H9 (cell line): Measurements from ENCODE around the gene WDR27. TPM values are rescaled to one million over a fixed set of nuclear protein-coding genes. Genes with fewer than 3 reads are reported as not detected.

Experiments used
- DNase-seq: peaks from one replicate; pipeline ENCODE4 v3.0.0-alpha.2; 2017
- H2AFZ ChIP-seq: one replicate; pipeline ENCODE4 v1.6.1; 2013; ENCODE audit warnings: mild to moderate bottlenecking, low read length, control low read depth, moderate library complexity
- H2AK5ac ChIP-seq: 2 replicates; pipeline ENCODE4 v1.6.1; 2013; ENCODE audit warnings: low read length, control low read depth, mixed read lengths; ENCODE audit not compliant: insufficient read length
- H2BK120ac ChIP-seq: one replicate; pipeline ENCODE4 v1.6.1; 2013; ENCODE audit warnings: low read depth, mild to moderate bottlenecking, low read length, control low read depth, inconsistent platforms; ENCODE audit not compliant: poor library complexity, severe bottlenecking
- H2BK12ac ChIP-seq: 2 replicates; pipeline ENCODE4 v1.6.1; 2013; ENCODE audit warnings: low read length, control low read depth, mixed read lengths, low read depth; ENCODE audit not compliant: insufficient read length
- H2BK15ac ChIP-seq: 2 replicates; pipeline ENCODE4 v1.6.1; 2013; ENCODE audit warnings: low read depth, low read length, control low read depth
- H2BK20ac ChIP-seq: one replicate; pipeline ENCODE4 v1.6.1; 2013; ENCODE audit warnings: low read depth, mild to moderate bottlenecking, low read length, control low read depth, inconsistent platforms; ENCODE audit not compliant: poor library complexity, severe bottlenecking
- H2BK5ac ChIP-seq: 2 replicates; pipeline ENCODE4 v1.6.1; 2013; ENCODE audit warnings: low read length, control low read depth, mixed read lengths; ENCODE audit not compliant: insufficient read length
- H3K14ac ChIP-seq: 2 replicates; pipeline ENCODE4 v1.6.1; 2013; ENCODE audit warnings: low read length, control low read depth; ENCODE audit not compliant: insufficient read depth
- H3K18ac ChIP-seq: 2 replicates; pipeline ENCODE4 v1.6.1; 2013; ENCODE audit warnings: low read depth, mild to moderate bottlenecking, mixed read lengths, low read length, control low read depth; ENCODE audit not compliant: insufficient read length
- H3K23ac ChIP-seq: 2 replicates; pipeline ENCODE4 v1.6.1; 2013; ENCODE audit warnings: low read length, control low read depth, mixed read lengths, low read depth; ENCODE audit not compliant: insufficient read length
- H3K23me2 ChIP-seq: 2 replicates; pipeline ENCODE4 v1.6.1; 2013; ENCODE audit warnings: low read depth, mild to moderate bottlenecking, mixed read lengths, low read length, control low read depth; ENCODE audit not compliant: insufficient read length, poor library complexity, severe bottlenecking
- H3K27ac ChIP-seq: 2 replicates; pipeline ENCODE4 v1.5.1; 2013; ENCODE audit warnings: low read length, control low read depth, mixed read lengths, low read depth; ENCODE audit not compliant: insufficient read length
- H3K27me3 ChIP-seq: 2 replicates; pipeline ENCODE4 v1.6.1; 2013; ENCODE audit warnings: low read length, control low read depth, inconsistent platforms; ENCODE audit not compliant: insufficient read depth
- H3K4ac ChIP-seq: 2 replicates; pipeline ENCODE4 v1.6.1; 2013; ENCODE audit warnings: low read depth, mild to moderate bottlenecking, control low read depth, inconsistent platforms, low read length, moderate library complexity
- H3K4me1 ChIP-seq: 2 replicates; pipeline ENCODE4 v1.6.1; 2013; ENCODE audit warnings: low read length, control low read depth, inconsistent platforms; ENCODE audit not compliant: insufficient read depth
- H3K4me2 ChIP-seq: 2 replicates; pipeline ENCODE4 v1.6.1; 2013; ENCODE audit warnings: low read length, control low read depth, mixed read lengths; ENCODE audit not compliant: insufficient read length, insufficient read depth
- H3K56ac ChIP-seq: 2 replicates; pipeline ENCODE4 v1.6.1; 2013; ENCODE audit warnings: low read depth, mild to moderate bottlenecking, mixed read lengths, low read length, control low read depth; ENCODE audit not compliant: insufficient read length
- H3K79me1 ChIP-seq: 2 replicates; pipeline ENCODE4 v1.6.1; 2013; ENCODE audit warnings: low read depth, mild to moderate bottlenecking, moderate library complexity, low read length, control low read depth, inconsistent platforms; ENCODE audit not compliant: insufficient read depth, poor library complexity, severe bottlenecking
- H3K79me2 ChIP-seq: 2 replicates; pipeline ENCODE4 v1.6.1; 2013; ENCODE audit warnings: low read length, control low read depth, inconsistent platforms; ENCODE audit not compliant: insufficient read depth
- H3K9ac ChIP-seq: 2 replicates; pipeline ENCODE4 v1.6.1; 2013; ENCODE audit warnings: low read length, control low read depth, mixed read lengths; ENCODE audit not compliant: insufficient read length; ENCODE audit errors: extremely low read depth
- H3K9me3 ChIP-seq: one replicate; pipeline ENCODE4 v1.6.1; 2013; ENCODE audit warnings: low read depth, low read length, inconsistent platforms; ENCODE audit not compliant: control insufficient read depth
- H3T11ph ChIP-seq: one replicate; pipeline ENCODE4 v1.6.1; 2013; ENCODE audit warnings: mild to moderate bottlenecking, low read length, control low read depth, inconsistent platforms
- H4K20me1 ChIP-seq: one replicate; pipeline ENCODE4 v1.6.1; 2013; ENCODE audit not compliant: control insufficient read depth, insufficient read length, insufficient read depth
- H4K5ac ChIP-seq: 2 replicates; pipeline ENCODE4 v1.6.1; 2013; ENCODE audit warnings: low read depth, mild to moderate bottlenecking, mixed read lengths, low read length, control low read depth; ENCODE audit not compliant: insufficient read length
- H4K8ac ChIP-seq: replicated peaks from 2 replicates; pipeline ENCODE4 v1.6.1; 2013; ENCODE audit warnings: low read length, control low read depth, mixed read lengths, low read depth; ENCODE audit not compliant: insufficient read length
- H4K91ac ChIP-seq: 2 replicates; pipeline ENCODE4 v1.6.1; 2013; ENCODE audit warnings: low read depth, mild to moderate bottlenecking, moderate library complexity, mixed read lengths, low read length, control low read depth; ENCODE audit not compliant: insufficient read length
- H3K27ac Mint-ChIP-seq, 3 experiments: 2 replicates in 2 of 3; 3 replicates in 1 of 3; pipeline ENCODE4 v1.8.0; 2020 to 2021; ENCODE audit warnings: mixed read lengths in 3 of 3, mild to moderate bottlenecking in 1 of 3, moderate library complexity in 1 of 3
- H3K27me3 Mint-ChIP-seq: 2 replicates; pipeline ENCODE4 v1.8.0; 2021; ENCODE audit warnings: low read depth, mild to moderate bottlenecking, moderate library complexity, mixed read lengths
- H3K36me3 Mint-ChIP-seq, 3 experiments: 2 replicates in 2 of 3; 3 replicates in 1 of 3; pipeline ENCODE4 v1.8.0; 2020 to 2021; ENCODE audit warnings: low read depth in 3 of 3, mixed read lengths in 3 of 3; ENCODE audit not compliant: insufficient read depth in 1 of 3
- H3K4me1 Mint-ChIP-seq, 2 experiments: 2 replicates each; pipeline ENCODE4 v1.8.0; 2020; ENCODE audit warnings: mixed read lengths in 2 of 2
- H3K4me3 Mint-ChIP-seq, 2 experiments: 2 replicates in 1 of 2; 3 replicates in 1 of 2; pipeline ENCODE4 v1.8.0; 2020 to 2021; ENCODE audit warnings: mild to moderate bottlenecking in 2 of 2, mixed read lengths in 2 of 2, moderate library complexity in 1 of 2
- H3K9me3 Mint-ChIP-seq, 2 experiments: 2 replicates in 1 of 2; 3 replicates in 1 of 2; pipeline ENCODE4 v1.8.0; 2020; ENCODE audit warnings: mild to moderate bottlenecking in 2 of 2, mixed read lengths in 2 of 2, moderate library complexity in 1 of 2
- WGBS: extraction: QIAGEN DNeasy Blood & Tissue Kit; methylation state at CpG from one replicate; pipeline ENCODE4 v1.1.7; 2013; ENCODE audit warnings: missing lambda C conversion rate, low lambda C conversion rate, mixed read lengths; ENCODE audit not compliant: insufficient read length; ENCODE audit errors: extremely low coverage; 5-methylcytosine and 5-hydroxymethylcytosine counted together
- total RNA-seq: library from RNA; stranded (reverse); gene quantifications from 2 replicates; pipeline ENCODE4 v1.2.1, GENCODE V29; 2021
- TF ChIP-seq, protein P1 (sequence below): fragments of 200-600 bp; sonication (generic); conservative IDR thresholded peaks from 3 replicates; pipeline ENCODE4 v1.8.0; 2021; ENCODE audit warnings: antibody characterized with exemption, mild to moderate bottlenecking

Gene WDR27
- total RNA-seq, 1 experiment from 2014 or later, result 48.7 TPM

DNA sequence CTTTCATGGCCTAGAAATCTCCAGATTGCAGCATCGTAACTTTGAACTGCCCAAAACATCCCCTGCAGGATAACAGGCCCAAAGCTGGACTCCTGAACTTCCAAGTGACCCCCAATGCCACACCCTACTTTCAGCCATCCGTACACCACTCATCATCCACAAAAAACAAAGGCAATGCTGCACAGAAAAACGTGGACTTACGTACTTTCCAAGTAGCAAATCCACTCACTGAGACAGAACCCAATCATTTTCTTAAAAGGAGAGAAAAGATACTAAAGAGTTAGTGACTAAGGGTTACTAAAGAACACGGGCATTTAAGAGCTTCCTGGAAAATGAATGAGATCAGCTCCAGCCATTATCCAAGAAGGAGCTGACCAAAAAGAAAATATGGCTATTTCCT, 211.0 kb downstream of the WDR27 start:
- Histone ChIP-seq H3K4me1 (no peaks in the 10 kb centered on the region), H2BK20ac (no peak overlapping the region), H3K79me1 (no peaks in the 10 kb centered on the region), H3T11ph (no peak overlapping the region), H2AK5ac (no peak overlapping the region), H2BK12ac (no peak overlapping the region), H3K9me3 (no peaks in the 10 kb centered on the region), H2BK5ac (no peak overlapping the region), H3K79me2 (no peaks in the 10 kb centered on the region), H2BK15ac (no peak overlapping the region), H3K56ac (no peak overlapping the region), H4K8ac (no peak overlapping the region), H3K14ac (no peak overlapping the region), H2AFZ (no peak overlapping the region), H3K23me2 (no peaks in the 10 kb centered on the region), H2BK120ac (no peak overlapping the region), H3K23ac (no peak overlapping the region), H4K91ac (no peak overlapping the region), H3K4ac (no peak overlapping the region), H4K20me1 (no peaks in the 10 kb centered on the region), H3K27me3 (no peaks in the 10 kb centered on the region), H3K4me2 (no peak overlapping the region), H3K9ac (no peak overlapping the region), H3K27ac (no peak overlapping the region), H4K5ac (no peak overlapping the region), H3K18ac (no peak overlapping the region)
- no CpG with 5 or more reads among the region's 5 CpGs for WGBS
- TF ChIP-seq, protein P1, sequence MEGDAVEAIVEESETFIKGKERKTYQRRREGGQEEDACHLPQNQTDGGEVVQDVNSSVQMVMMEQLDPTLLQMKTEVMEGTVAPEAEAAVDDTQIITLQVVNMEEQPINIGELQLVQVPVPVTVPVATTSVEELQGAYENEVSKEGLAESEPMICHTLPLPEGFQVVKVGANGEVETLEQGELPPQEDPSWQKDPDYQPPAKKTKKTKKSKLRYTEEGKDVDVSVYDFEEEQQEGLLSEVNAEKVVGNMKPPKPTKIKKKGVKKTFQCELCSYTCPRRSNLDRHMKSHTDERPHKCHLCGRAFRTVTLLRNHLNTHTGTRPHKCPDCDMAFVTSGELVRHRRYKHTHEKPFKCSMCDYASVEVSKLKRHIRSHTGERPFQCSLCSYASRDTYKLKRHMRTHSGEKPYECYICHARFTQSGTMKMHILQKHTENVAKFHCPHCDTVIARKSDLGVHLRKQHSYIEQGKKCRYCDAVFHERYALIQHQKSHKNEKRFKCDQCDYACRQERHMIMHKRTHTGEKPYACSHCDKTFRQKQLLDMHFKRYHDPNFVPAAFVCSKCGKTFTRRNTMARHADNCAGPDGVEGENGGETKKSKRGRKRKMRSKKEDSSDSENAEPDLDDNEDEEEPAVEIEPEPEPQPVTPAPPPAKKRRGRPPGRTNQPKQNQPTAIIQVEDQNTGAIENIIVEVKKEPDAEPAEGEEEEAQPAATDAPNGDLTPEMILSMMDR, result no peak
- Mint-ChIP-seq H3K9me3 (no peaks in the 10 kb centered on the region), H3K36me3 (no peaks in the 10 kb centered on the region), H3K4me1 (peaks cover 0 to 6% of the 10 kb centered on the region in 2 experiments; a peak in 1 of 4 replicates), H3K27me3 (no peaks in the 10 kb centered on the region), H3K27ac (no peak overlapping the region), H3K4me3 (no peak overlapping the region)
- no peak for DNase-seq
